Fibroblast of peridontal ligament (primary cell): ENCODE measurements around the gene PGA5.
A peak's percentile ranks its signal among the peaks of the same experiment; 100 is the strongest.

Experiments used
- DNase-seq: peaks from one replicate; pipeline ENCODE4 v3.0.0-alpha.2; 2010; ENCODE audit errors: extremely low read depth

Gene PGA5

DNA sequence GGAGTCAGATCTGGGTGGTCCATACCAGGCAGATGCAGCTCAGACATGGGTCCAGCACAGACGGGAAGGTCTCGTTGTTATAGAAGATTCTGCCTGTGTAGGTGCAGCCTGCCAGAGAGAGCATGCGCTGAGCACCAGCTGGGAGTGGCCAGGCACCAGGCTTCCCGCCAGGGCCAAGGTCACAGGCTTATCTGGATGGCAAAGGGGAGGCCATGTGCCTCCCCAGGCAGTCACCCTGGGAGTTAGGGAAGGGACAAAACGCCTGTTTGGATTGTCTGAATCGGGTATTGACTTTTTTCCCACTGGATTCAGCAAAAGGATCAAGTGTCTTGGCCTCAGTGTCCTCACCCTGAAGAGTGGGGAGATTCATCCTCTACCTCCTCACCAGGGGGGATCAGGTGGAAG is 26.5 kb downstream of the PGA5 start:
- no peak for DNase-seq

DNA sequence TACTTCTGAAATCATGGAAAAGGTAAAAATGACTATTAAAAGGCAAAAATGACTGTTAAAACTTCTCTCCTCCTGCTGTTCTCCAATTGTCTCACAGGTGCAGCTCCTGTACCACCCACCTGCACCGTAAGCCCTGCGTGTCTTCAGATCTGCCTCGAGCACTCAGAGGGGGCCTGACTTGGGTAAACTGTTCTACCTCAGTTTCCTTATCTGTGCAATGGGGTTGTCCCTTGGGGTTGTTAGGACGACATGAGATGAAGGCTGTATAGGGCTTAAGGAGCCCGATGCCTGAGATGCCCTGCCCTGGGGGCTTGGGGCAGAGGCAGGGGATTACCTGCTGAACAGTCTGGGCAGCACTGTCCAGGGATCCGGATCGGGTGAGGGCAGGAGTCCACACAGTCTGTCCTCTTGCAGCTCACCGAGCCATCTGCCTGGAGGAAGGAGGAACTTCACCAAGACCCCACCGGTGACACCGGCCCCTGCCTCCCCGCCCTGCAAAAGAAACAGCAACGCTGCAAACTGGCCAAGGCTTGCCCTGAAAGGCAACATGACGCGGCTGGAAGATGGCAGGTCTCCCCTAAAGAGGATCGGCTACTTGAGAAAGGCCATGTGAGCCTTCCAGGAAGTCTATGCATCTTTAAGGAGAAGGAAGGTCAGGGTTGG is 27.7 kb downstream of the PGA5 start:
- no peak for DNase-seq

GRCh38 chr11:61270354-61271076 is 29.5 kb downstream of the PGA5 start:
- peak; percentile 52 for DNase-seq

DNA sequence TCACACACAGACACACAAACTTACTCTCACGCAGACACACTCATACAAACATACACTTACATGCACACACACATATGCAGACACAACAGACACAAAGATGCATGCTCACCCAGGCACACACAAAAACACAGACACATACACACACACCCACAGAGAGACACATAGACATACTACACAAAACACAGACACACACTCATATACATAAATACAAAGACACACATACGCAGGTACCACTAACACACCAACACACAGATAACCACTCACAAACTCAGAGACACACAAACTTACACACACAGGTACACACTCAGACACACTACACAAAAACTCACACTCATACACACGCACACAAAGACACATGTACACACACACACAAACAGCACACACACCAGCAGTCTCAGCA is 31.8 kb downstream of the PGA5 start:
- DNase-seq = no peak

DNA sequence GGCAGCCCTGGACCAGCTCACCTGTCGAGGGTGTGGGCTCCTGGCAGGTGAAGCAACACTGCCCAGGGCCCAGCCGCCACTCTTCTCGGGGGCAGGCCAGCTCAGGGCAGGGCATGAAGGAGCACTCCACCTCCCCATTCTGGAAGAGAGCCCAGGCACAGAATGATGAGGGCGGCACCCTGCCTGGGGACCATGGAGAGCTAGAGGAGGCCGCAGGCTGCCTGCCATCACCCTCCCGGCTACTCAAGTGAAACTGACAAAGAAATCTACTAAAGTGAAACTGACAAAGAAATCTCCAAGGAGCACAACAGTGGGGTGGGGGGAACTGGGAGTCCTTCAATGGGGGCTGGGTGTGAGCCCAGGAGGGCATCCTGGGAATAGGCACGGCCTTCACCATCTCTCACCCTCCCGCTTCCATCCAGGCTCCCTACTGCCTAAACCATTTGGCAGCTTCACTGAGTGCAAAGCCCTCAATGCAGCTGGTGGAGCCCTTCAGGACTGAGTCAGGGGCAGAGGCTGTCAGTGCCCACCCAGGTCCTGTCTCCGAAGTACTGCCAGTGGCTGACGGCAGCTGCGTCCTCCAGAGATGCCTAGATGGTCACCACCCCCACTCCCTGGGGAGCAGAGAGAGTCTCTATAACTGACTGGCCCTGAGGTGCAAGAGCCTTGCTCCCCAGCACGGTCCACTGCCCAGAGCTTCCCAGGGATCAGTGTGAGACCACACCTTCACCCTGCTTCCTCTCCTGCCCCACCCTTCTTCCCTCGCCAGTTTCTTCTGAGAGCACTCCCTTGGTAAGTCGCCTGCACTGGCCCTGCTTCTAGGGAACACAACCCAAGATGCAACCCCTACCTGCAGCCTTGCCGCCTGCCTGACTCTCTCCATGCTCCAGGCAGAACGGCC is 32.5 kb downstream of the PGA5 start:
- no peak for DNase-seq

GRCh38 chr11:61274084-61274483 is 33.1 kb downstream of the PGA5 start:
- DNase-seq = no peak

GRCh38 chr11:61275191-61275590 is 34.2 kb downstream of the PGA5 start:
- DNase-seq = no peak

GRCh38 chr11:61277186-61278000 is 36.4 kb downstream of the PGA5 start:
- DNase-seq = no peak

DNA sequence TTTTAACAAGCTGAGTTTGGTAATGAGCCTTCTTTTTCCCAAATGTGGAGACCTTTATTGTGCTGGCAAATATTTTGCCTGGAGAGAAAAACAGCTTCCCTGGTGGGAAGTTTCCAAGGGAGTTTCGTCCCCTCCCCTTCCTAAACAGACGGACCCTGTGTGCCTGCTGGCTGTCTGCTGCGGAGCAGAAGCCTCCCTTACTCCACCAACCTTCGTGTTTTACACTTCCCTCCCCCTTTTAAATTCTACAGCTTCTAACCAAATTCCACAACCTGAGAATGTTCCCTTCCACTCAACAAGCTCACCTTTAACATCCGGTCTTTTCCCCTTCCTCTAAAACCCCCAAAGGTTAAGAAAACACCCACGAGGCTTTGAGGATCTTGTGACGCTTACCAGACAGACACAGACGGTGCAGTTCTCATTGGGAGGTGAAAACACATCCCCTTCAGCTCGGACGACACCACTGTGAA is 37.1 kb downstream of the PGA5 start:
- no peak for DNase-seq

DNA sequence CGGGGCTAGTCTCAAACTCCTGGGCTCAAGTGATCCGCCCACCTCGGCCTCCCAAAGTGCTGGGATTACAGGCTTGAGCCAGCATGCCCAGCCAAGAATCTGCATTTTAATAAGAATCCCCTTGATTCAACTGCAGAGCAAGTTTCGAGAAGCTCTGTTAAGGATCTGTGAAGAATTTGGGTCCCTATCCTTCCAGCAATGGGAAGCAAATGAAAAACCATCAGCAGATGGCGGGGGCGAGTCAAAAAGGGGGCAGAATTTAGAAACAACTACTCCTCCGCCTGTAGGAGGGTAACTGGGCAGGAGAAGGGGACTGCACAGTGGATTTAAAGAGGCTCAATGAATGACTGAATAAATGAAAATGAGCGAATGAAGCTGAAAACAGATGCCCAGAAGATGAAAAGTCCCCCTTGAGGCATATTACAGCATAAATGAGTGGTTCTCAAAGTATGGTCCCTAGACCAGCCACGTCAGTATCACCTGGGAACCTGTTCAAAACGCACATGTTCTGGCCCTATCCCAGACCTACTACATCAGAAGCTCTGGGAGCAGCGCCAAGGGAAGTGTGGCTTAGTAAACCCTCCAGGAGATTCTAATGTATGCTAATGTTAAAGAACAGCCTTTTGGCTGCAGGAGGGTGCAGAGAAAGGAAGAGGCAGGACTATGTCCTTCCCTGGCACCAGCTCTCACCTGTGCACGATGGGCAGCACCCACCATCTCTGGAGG is 39.1 kb downstream of the PGA5 start:
- DNase-seq = no peak

GRCh38 chr11:61280883-61281580 is 40.1 kb downstream of the PGA5 start:
- no peak for DNase-seq

DNA sequence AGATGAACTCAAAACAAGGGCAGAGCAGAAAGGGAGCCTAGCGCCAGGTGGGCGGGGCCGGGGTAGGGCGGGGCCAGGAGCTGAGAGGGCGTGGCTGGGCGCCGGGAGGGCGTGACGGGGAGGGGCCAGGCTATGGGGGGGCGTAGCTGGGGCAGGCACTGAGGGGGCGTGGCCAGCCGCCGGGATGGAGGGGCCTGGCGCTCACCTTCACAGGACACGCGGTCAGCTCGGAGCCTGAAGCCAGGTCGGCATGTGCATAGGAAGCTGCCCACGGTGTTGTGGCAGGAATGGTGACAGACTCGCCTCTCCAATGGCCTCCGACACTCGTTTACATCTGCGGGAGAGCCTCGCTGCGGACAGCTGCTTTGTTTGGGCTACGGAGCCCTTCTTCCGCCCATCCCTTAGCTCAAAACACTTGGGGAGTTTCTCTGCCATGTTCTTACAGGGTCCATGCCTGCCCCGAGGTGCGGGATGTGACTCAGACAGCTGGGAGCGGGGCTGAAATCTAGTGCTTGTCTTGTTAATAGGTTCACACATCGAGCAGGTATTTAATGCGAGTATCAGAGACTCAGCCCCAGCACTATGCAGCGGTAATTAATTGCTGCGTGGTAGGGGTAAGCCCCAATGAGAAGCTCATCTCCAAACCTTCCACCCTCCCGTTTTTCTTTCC is 40.7 kb downstream of the PGA5 start:
- no peak for DNase-seq

DNA sequence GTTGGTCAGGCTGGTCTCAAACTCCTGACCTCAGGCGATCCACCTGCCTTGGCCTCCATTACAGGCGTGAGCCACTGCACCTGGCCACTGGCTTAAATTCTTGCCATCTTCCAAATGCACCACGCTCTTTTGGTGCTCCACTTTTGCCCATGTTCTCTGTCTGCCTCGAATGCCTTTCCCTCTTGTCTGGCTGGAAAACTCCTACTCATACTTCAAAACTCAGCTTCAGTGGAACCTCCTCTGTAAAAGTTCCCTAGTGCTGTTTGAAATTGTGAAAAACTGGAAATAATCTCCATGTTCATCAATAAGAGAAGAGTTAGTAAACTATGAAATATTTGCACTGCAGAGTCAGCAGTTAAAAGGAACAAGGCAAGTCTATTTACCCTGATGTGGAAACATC is 42.6 kb downstream of the PGA5 start:
- no peak for DNase-seq

- DNase-seq = no peak
These were observed 46.5 kb downstream of the PGA5 start for GRCh38 chr11:61287338-61287977.

DNA sequence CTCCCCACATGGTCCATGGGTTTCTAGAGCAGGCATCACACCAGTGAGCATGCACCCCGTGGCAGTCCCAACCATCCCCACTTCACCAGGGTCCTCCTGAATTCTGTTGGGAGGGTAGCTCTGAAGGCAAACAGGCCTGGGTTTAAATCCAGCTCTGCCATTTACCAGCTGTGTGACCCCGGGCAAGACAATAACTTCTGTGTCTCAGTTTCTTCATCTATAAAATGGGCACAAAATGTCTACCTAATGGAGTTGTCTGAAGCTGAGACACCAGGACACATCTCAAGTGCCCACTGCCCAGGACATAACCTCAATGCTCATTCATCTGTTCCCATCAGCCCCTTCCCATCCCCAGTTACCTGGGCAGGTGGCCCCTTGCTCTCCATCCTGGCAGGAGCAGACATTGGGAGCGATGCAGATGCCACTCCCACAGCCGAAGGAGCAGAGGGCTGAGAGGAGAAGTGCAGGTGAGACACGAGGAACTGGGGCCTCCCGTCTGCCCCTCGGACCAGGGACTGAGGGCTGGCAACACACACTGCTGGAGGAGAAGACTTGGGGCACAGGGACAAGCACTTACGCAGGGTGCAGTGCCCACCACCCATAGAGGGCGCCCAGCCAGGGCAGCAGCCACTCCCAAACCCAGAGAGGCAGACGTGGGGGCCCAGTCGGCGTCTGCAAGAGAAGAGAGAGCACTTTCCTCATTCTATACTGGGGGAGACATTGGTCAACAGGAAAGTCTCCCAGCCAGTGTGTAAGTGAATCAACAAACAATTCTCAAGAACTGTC is 50.1 kb downstream of the PGA5 start:
- DNase-seq = no peak

DNA sequence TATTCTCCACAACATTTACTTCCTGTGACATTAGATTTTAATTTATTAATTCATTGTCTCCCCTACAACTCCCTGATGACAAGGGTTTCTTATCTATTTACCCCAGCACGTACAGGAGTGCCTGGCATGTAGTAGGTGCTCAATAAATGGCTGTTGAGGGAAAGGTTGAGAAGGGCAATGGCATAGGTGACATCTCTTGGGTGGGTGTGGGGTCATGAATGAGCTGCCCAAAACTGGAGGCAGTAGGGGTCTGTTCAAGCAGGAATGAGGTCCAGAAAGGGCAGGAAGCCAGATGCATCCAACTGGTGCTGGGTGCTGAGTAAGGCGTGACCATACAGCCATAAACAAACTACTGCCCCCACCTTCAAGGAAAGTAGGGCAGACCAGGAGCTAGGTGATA is 51.4 kb downstream of the PGA5 start:
- no peak for DNase-seq

DNA sequence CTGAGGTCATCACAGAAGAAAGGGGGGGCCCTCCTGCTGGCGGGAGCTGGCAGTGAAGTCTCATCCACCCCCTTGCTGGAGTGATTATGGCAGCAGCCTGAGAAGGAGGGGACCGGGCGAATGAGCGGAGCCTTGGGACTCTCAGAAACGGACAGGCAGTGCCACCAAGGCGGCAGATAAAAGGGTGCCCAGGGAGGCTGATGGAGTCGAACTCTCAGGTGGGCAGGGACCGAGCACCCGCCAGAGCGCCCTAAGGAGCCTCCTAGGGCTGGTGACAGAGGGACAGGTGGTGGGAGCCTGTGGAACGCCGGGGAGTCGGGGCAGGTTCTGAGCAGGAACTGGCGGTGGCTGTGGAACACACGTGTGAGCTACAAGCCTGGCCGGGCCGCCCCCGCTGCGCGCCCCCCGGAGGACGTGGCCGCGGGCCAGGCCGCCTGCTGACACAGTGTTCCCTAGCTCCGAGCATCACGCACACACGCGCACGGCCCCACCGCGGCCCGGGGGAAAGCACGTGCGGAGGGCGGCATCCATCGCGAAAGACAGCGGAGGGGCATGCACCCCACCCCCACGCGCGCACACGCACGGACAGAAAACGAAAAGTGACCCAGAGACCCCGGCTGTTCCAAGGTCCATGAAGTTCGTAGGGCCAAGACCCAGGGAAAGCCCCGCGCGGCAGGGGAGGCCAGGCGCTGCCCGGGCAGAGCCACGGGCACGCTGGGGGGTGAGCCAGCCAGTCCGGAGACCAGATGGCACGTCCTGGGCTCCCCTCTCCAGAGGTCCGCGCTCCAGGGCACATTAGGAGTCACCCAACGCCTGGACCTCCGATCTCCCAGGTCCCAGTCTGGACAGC is 53.1 kb downstream of the PGA5 start:
- DNase-seq = peak; percentile 62
